H1 (cell line): ENCODE data around the gene ATE1. TPM values are rescaled to one million over a fixed set of nuclear protein-coding genes. Genes with fewer than 3 reads are reported as not detected.

Experiments
- CTCF ChIA-PET: fragments of 300-600 bp; sonication (Branson Sonifier 250); formaldehyde crosslinking; loops from one replicate; lab custom pipeline; 2021; ENCODE audit not compliant: partially characterized antibody; lab: Charles Lee
- POLR2A ChIA-PET: fragments of 300-600 bp; sonication (Branson Sonifier 250); formaldehyde crosslinking; loops from one replicate; lab custom pipeline; 2021; ENCODE audit warnings: inconsistent platforms; ENCODE audit not compliant: partially characterized antibody; lab: Charles Lee
- DNase-seq, 2 experiments: peaks; one replicate each; pipeline versions ENCODE4 v3.0.0 to v3.0.0-alpha.2; 2010 to 2022; ENCODE audit warnings: low spot score in 2 of 2, low read depth in 1 of 2, mixed read lengths in 1 of 2
- FAIRE-seq: peaks from 2 replicates; lab custom pipeline; 2011; peaks lifted over from hg19 to GRCh38; lab: Jason Lieb, UNC
- H2AFZ ChIP-seq: 2 replicates; pipeline ENCODE4 v1.8.1; 2012; ENCODE audit warnings: low read length, inconsistent platforms
- H2AK5ac ChIP-seq: 2 replicates; pipeline ENCODE4 v1.6.1; 2013; ENCODE audit warnings: low read depth, low read length
- H2BK120ac ChIP-seq: replicated peaks from 2 replicates; pipeline ENCODE3; 2013; ENCODE audit warnings: low read depth, low read length, inconsistent platforms
- H2BK12ac ChIP-seq: 2 replicates; pipeline ENCODE4 v1.6.1; 2013; ENCODE audit warnings: low read depth, low read length
- H2BK15ac ChIP-seq: 2 replicates; pipeline ENCODE4 v1.6.1; 2013; ENCODE audit warnings: low read length
- H2BK20ac ChIP-seq: 2 replicates; pipeline ENCODE4 v1.6.1; 2013; ENCODE audit warnings: low read length
- H2BK5ac ChIP-seq: 2 replicates; pipeline ENCODE4 v1.6.1; 2013; ENCODE audit warnings: low read depth, low read length
- H3K14ac ChIP-seq: 2 replicates; pipeline ENCODE4 v1.6.1; 2013; ENCODE audit warnings: inconsistent platforms; ENCODE audit not compliant: insufficient read length
- H3K18ac ChIP-seq: 2 replicates; pipeline ENCODE4 v1.6.1; 2013; ENCODE audit warnings: low read length; ENCODE audit errors: extremely low read depth
- H3K23ac ChIP-seq: 2 replicates; pipeline ENCODE4 v1.6.1; 2013; ENCODE audit warnings: inconsistent platforms; ENCODE audit not compliant: insufficient read length
- H3K23me2 ChIP-seq: 2 replicates; pipeline ENCODE4 v1.6.1; 2013; ENCODE audit warnings: low read depth, low read length
- H3K27ac ChIP-seq: 2 replicates; pipeline ENCODE4 v1.6.1; 2011; ENCODE audit warnings: low read depth, low read length, inconsistent platforms
- H3K27me3 ChIP-seq, 4 experiments: replicated peaks in 1 of 4; 1 replicate in 1 of 4; 2 replicates in 3 of 4; pipeline versions ENCODE4 v1.6.1 to v1.8.1; 2011 to 2013; ENCODE audit warnings: low read length in 3 of 4, mild to moderate bottlenecking in 3 of 4, inconsistent platforms in 2 of 4, mixed read lengths in 2 of 4, moderate library complexity in 1 of 4; ENCODE audit not compliant: control insufficient read depth in 3 of 4, insufficient read depth in 3 of 4; ENCODE audit errors: extremely low read depth in 1 of 4
- H3K36me3 ChIP-seq, 4 experiments: 2 replicates each; pipeline versions ENCODE4 v1.6.1 to v1.8.1; 2011 to 2013; ENCODE audit warnings: mild to moderate bottlenecking in 4 of 4, low read length in 3 of 4, moderate library complexity in 2 of 4, control low read depth in 1 of 4, inconsistent platforms in 1 of 4; ENCODE audit not compliant: insufficient read depth in 4 of 4, control insufficient read depth in 2 of 4
- H3K4ac ChIP-seq: replicated peaks from 2 replicates; pipeline ENCODE3; 2013; ENCODE audit warnings: low read length, low read depth, mixed read lengths, inconsistent platforms; ENCODE audit not compliant: insufficient read length
- H3K4me1 ChIP-seq, 4 experiments: replicated peaks in 1 of 4; 1 replicate in 1 of 4; 2 replicates in 3 of 4; pipeline versions ENCODE4 v1.6.1 to v1.8.1; 2011 to 2013; ENCODE audit warnings: low read length in 3 of 4, inconsistent platforms in 2 of 4, mixed read lengths in 1 of 4; ENCODE audit not compliant: insufficient read depth in 4 of 4, control insufficient read depth in 3 of 4
- H3K4me2 ChIP-seq, 2 experiments: 2 replicates each; pipeline versions ENCODE4 v1.6.1 to v1.8.1; 2011 to 2013; ENCODE audit warnings: low read depth in 2 of 2, low read length in 2 of 2, control low read depth in 1 of 2, inconsistent platforms in 1 of 2, mild to moderate bottlenecking in 1 of 2; ENCODE audit not compliant: insufficient read depth in 1 of 2
- H3K4me3 ChIP-seq, 4 experiments: fragments of 200-600, 300-600 bp in 1 of 4; sonication (generic), shearing (Covaris generic), sonication (Bioruptor Twin) in 1 of 4; 2 replicates each; pipeline versions ENCODE4 v1.5.1 to v1.8.1; 2011 to 2016; ENCODE audit warnings: low read length in 4 of 4, low read depth in 3 of 4, control low read depth in 2 of 4, inconsistent platforms in 2 of 4, mild to moderate bottlenecking in 2 of 4, mixed read lengths in 1 of 4, moderate library complexity in 1 of 4; ENCODE audit not compliant: insufficient read depth in 2 of 4; ENCODE audit errors: extremely low read depth in 1 of 4
- H3K56ac ChIP-seq: replicated peaks from 2 replicates; pipeline ENCODE3; 2013; ENCODE audit warnings: low read depth, mild to moderate bottlenecking, mixed read lengths, low read length, inconsistent platforms; ENCODE audit not compliant: insufficient read length
- H3K79me1 ChIP-seq: 2 replicates; pipeline ENCODE4 v1.6.1; 2013; ENCODE audit warnings: low read depth, low read length, control low read depth
- H3K79me2 ChIP-seq, 2 experiments: 2 replicates each; pipeline versions ENCODE4 v1.6.1 to v1.8.1; 2012 to 2013; ENCODE audit warnings: low read length in 2 of 2, mild to moderate bottlenecking in 2 of 2, inconsistent platforms in 1 of 2; ENCODE audit not compliant: insufficient read depth in 2 of 2, control insufficient read depth in 1 of 2
- H3K9ac ChIP-seq, 4 experiments: replicated peaks in 1 of 4; 1 replicate in 1 of 4; 2 replicates in 3 of 4; pipeline versions ENCODE4 v1.6.1 to v1.8.1; 2011 to 2013; ENCODE audit warnings: low read depth in 3 of 4, low read length in 3 of 4, control low read depth in 2 of 4, mild to moderate bottlenecking in 2 of 4, moderate library complexity in 2 of 4, inconsistent platforms in 1 of 4; ENCODE audit errors: extremely low read depth in 1 of 4
- H3K9me3 ChIP-seq, 2 experiments: 2 replicates each; pipeline versions ENCODE4 v1.6.1 to v1.8.1; 2012 to 2013; ENCODE audit warnings: mild to moderate bottlenecking in 2 of 2, moderate library complexity in 2 of 2, control low read depth in 1 of 2, inconsistent platforms in 1 of 2, low read depth in 1 of 2, low read length in 1 of 2, mixed read lengths in 1 of 2; ENCODE audit not compliant: insufficient read depth in 2 of 2
- H4K20me1 ChIP-seq, 2 experiments: replicated peaks in 1 of 2; 2 replicates each; pipeline versions ENCODE3 to v1.8.1; 2011 to 2013; ENCODE audit warnings: inconsistent platforms in 2 of 2, low read length in 2 of 2, mild to moderate bottlenecking in 1 of 2; ENCODE audit not compliant: insufficient read depth in 2 of 2, control insufficient read depth in 1 of 2
- H4K5ac ChIP-seq: 2 replicates; pipeline ENCODE4 v1.6.1; 2013; ENCODE audit warnings: low read length, low read depth, mixed read lengths, inconsistent platforms; ENCODE audit not compliant: insufficient read length
- H4K8ac ChIP-seq: 2 replicates; pipeline ENCODE4 v1.8.0; 2013; ENCODE audit warnings: mild to moderate bottlenecking, moderate library complexity, low read length, inconsistent platforms; ENCODE audit not compliant: insufficient read depth; ENCODE audit errors: extremely low read depth
- H4K91ac ChIP-seq: replicated peaks from 2 replicates; pipeline ENCODE3; 2013; ENCODE audit warnings: low read length, mixed read lengths, inconsistent platforms; ENCODE audit not compliant: insufficient read length
- ASH2L ChIP-seq: fragments of 200-600, 300-600 bp; sonication (generic); IDR thresholded peaks from one replicate; pipeline ENCODE4 v1.7.1; 2017; ENCODE audit warnings: low read length
- BACH1 ChIP-seq: IDR thresholded peaks from 2 replicates; pipeline ENCODE4 v1.6.1; 2012; ENCODE audit warnings: low read length, improper control_type of control experiment
- CBX8 ChIP-seq: fragments of 300-800, 300-1000 bp; sonication (generic); IDR thresholded peaks from 2 replicates; pipeline ENCODE4 v1.7.1; 2016; ENCODE audit warnings: low read depth, low read length, borderline replicate concordance
- EP300 ChIP-seq, 2 experiments: IDR thresholded peaks; 1 replicate in 1 of 2; 2 replicates in 1 of 2; pipeline ENCODE4 v1.6.1; 2011 to 2012; ENCODE audit warnings: low read depth in 2 of 2, low read length in 2 of 2, mild to moderate bottlenecking in 2 of 2, borderline replicate concordance in 1 of 2, inconsistent platforms in 1 of 2, moderate library complexity in 1 of 2
- GABPA ChIP-seq: IDR thresholded peaks from 2 replicates; pipeline ENCODE4 v1.6.1; 2011; ENCODE audit warnings: mild to moderate bottlenecking, low read length, moderate library complexity, borderline replicate concordance; ENCODE audit not compliant: insufficient read depth
- KDM1A ChIP-seq: fragments of 200-600, 300-600 bp; sonication (generic); IDR thresholded peaks from 2 replicates; pipeline ENCODE4 v1.7.1; 2016; ENCODE audit warnings: mild to moderate bottlenecking, low read length, borderline replicate concordance
- MAFK ChIP-seq: IDR thresholded peaks from 2 replicates; pipeline ENCODE4 v1.6.1; 2012; ENCODE audit warnings: low read depth, mild to moderate bottlenecking, improper control_type of control experiment, low read length
- SUZ12 ChIP-seq: fragments of 200-600 bp; sonication (generic); IDR thresholded peaks from 2 replicates; pipeline ENCODE4 v1.6.1; 2012; ENCODE audit warnings: mild to moderate bottlenecking, inconsistent platforms, low read length, moderate library complexity, mixed read lengths
- WGBS, 2 experiments: shearing (Covaris generic) in 1 of 2; methylation state at CpG; one replicate each; pipeline versions ENCODE4 v1.1.6 to v1.1.7; 2013 to 2015; ENCODE audit warnings: low lambda C conversion rate in 2 of 2, mixed read lengths in 2 of 2, inconsistent platforms in 1 of 2, low coverage in 1 of 2, missing lambda C conversion rate in 1 of 2; ENCODE audit not compliant: insufficient replicate concordance in 2 of 2, insufficient coverage in 1 of 2, insufficient read length in 1 of 2; ENCODE audit errors: extremely low coverage in 1 of 2, missing lambda C conversion rate in 1 of 2; 5-methylcytosine and 5-hydroxymethylcytosine counted together
- polyA plus RNA-seq, 7 experiments: library from polyadenylated mRNA; depleted of rRNA in 3 of 7; stranded (reverse) in 5 of 7; unstranded in 2 of 7; fragments of >200 nt in 5 of 7; fragments of 200-250 nt in 2 of 7; gene quantifications; 1 replicate in 5 of 7; 2 replicates in 1 of 7; 4 replicates in 1 of 7; pipeline versions ENCODE4 v1.2.1 to v1.2.3, GENCODE V29; 2011 to 2013; ENCODE audit warnings: missing spikeins in 2 of 7, mixed read lengths in 2 of 7
- total RNA-seq: library from RNA; stranded (reverse); fragmentation: NEBNext Ultra II Directional; extraction: Animal tissue kit (Norgen Biotek cat#: 25700); gene quantifications from 2 replicates; pipeline ENCODE4 v1.2.1, GENCODE V29; 2021
- TF ChIP-seq, protein P1 (sequence below): IDR thresholded peaks from 2 replicates; pipeline ENCODE4 v1.6.1; 2011; ENCODE audit warnings: low read depth, mild to moderate bottlenecking, low read length; ENCODE audit not compliant: insufficient read depth

ATE1 gene
- total and polyA plus RNA-seq, 2 of the 8 experiments (the other 6 are each of a cell fraction or from before 2014, with no cell fraction given): 8.8 to 26.9 TPM

DNA sequence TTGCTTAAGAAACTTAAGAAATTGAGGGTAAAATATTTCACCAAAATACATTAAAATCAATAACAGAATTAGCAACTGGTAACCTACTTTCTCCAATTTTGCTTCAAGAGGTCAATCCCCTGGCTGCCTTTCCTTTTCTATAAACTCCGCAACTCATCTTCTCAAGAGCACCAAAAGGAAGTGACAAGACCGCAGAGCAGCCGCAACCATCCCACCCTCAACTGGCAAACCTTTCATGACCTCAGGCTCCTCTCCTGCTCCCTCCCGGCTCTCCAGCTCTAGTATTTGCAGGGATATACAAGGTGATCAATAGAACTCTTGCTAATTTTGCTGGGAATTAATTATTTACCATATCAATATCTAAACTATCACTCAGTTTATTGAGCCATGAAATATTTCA, 88.9 kb downstream of the ATE1 start:
- no peaks in the 10 kb centered on the region for H3K79me2 ChIP-seq
- H3K4ac ChIP-seq: no peak overlapping the region
- no peaks in the 10 kb centered on the region for H3K9me3 ChIP-seq
- no peaks in the 10 kb centered on the region for H3K27me3 ChIP-seq
- DNase-seq: no peak
- H3K4me3 ChIP-seq: no peak overlapping the region
- no peak overlapping the region for H3K18ac ChIP-seq
- H3K56ac ChIP-seq: no peak overlapping the region
- H3K23me2 ChIP-seq: no peaks in the 10 kb centered on the region
- H3K9ac ChIP-seq: no peak overlapping the region
- no peak overlapping the region for H3K23ac ChIP-seq
- H4K8ac ChIP-seq: no peak overlapping the region
- POLR2A ChIA-PET: no interaction called here
- H4K5ac ChIP-seq: no peak overlapping the region
- no peak overlapping the region for H3K14ac ChIP-seq
- no peak overlapping the region for H2BK12ac ChIP-seq
- H3K79me1 ChIP-seq: no peaks in the 10 kb centered on the region
- H2BK15ac ChIP-seq: no peak overlapping the region
- no peak overlapping the region for H3K27ac ChIP-seq
- H2BK20ac ChIP-seq: no peak overlapping the region
- no peak for FAIRE-seq
- TF ChIP-seq ASH2L (no peak), GABPA (no peak), SUZ12 (no peak), MAFK (no peak), KDM1A (no peak), BACH1 (no peak), CBX8 (no peak), EP300 (IDR thresholded peaks at IDR 0.05; ENCODE audit: borderline replicate concordance in 1 of 2, low read depth in 2 of 2, low read length in 2 of 2) (no peak)
- TF ChIP-seq, protein P1, sequence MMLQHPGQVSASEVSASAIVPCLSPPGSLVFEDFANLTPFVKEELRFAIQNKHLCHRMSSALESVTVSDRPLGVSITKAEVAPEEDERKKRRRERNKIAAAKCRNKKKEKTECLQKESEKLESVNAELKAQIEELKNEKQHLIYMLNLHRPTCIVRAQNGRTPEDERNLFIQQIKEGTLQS: no peak
- TF ChIP-seq, all 59 proteins: peak for 0
- Histone ChIP-seq H3K4me2 (no peak overlapping the region), H3K36me3 (peaks cover 0 to 4% (median 0%) of the 10 kb centered on the region in 4 experiments; a peak in 2 of 8 replicates), H3K4me1 (no peaks in the 10 kb centered on the region; a peak in 1 of 7 replicates), H4K91ac (no peak overlapping the region), H2AK5ac (no peak overlapping the region), H4K20me1 (no peaks in the 10 kb centered on the region), H2BK120ac (no peak overlapping the region), H2BK5ac (no peak overlapping the region), H2AFZ (no peak overlapping the region)
- CTCF ChIA-PET: no interaction called here
- WGBS, 2 experiments: 91% methylated on average over 4 of the region's 4 CpGs; no CpG with 5 or more reads in 1 of the 2 experiments
